HG03520 (cell line): ENCODE data around the gene DGKE.

Experiments
- ATAC-seq: cut with Tn5 transposase; IDR thresholded peaks from one replicate; pipeline ENCODE4 v1.9.1; 2021; ENCODE audit warnings: mild to moderate bottlenecking, moderate library complexity; ENCODE audit not compliant: unreplicated experiment

The DGKE gene

DNA sequence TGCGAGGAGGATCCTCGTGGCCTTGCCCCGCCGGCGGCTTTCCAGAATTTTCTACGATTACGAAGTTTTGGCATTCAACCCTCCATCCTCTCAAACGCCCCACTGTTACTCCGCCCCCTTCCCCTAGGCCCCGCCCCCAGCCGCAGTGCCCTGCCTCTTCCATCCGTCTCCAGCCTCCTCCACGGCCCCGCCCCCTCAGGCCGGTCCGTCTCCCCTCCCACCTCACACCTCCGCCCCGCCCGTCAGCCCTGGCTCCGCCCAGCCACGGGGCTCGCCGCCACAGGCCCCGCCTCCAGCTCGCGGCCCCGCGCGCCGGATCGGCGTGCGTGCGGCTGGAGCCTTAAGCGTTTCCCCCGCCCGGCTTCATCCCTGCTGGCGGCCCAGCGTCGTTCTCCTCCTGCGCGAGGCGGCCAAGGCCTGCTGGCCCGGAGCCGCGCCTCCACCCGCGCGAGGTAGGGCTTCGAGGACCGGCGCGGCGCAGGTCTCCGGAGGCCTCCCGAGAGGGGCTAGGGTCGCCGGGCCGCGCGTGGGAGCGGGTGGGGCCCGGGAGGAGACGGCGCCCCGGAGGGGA, at the start of gene DGKE, which contains the start of gene C17orf67:
TSS of gene DGKE (plus strand) at position 343 of the 571 bp plus-strand sequence. CDS start 645 bp downstream, outside the sequence.
TSS of gene C17orf67 (minus strand) at position 112 of the 571 bp plus-strand sequence. CDS start 18,110 bp downstream, outside the sequence.
- ATAC-seq = peak; percentile 70

DNA sequence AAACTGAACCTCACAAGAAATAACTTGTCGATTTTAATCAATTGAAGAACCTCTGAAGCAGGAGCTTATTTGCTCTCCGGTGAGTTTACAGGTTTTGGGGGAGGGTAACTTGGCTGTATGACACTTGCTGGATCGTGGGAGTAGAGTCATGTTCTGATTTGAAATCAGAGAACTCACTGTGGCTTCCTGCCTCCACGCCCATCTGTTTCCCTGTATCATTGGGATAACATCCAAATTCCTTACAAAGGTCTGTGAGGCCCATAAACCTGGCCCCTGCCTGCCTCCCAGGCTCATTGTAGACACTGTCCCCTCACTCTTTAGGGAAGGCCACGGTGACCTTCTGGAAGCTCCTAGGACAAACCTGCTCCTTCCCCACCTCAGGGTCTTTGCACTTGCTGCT, 48.5 kb upstream of the DGKE start:
- no peak for ATAC-seq

DNA sequence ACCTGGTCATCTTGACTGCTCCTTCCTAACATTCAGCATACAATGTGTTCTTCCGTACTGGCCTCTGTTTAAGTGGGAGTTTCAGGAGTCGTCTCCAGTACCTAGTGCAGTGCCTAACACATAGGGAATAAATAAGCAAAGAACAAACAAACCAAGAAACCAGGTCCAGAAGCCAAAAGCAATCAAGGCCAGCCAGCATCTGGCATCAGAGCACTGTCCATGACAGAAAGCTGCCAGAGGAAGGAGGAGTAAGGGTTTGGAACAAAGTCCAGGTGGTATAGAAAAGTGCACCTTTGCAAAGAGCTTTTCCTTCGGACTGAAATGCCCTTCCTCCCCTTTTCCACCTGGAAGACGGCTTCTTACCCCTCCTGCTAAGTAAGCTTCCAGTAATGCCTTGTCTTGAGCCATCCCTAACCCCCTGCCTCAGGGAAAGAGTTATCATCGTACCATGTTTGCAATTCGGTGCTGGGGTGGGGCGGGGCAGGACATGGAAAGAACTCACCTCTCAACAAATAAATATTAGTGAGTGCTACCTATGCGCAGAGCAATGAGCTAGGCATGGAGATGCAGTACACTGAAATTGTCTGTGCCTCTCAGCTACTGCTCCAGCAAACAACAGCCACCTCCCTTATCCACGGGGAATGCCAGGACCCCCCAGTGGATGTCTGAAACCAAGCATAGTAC, 47.8 kb upstream of the DGKE start:
- ATAC-seq = no peak

DNA sequence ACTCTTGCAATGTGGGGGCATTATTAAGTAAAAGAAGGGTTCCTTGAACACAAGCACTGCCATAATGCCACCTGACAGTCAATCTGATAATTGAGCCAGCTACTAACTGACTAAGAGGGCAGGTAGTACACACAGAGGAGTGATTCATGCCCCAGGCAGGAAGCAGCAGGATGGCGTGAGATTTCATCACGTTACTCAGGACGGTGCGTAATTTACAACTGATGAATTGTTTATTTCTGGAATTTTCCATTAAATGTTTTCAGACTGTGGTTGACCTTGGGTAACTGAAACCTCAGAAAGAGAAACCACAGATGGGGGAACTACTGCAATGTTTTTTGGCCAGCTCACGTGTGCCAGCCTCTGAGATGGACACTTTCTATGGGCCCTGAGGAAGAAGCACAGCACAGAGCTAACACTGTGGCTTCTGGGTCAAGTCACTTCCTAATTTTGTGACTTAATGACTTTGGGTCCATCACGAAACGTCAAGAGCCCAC, 46.9 kb upstream of the DGKE start:
- peak; percentile 75 for ATAC-seq

DNA sequence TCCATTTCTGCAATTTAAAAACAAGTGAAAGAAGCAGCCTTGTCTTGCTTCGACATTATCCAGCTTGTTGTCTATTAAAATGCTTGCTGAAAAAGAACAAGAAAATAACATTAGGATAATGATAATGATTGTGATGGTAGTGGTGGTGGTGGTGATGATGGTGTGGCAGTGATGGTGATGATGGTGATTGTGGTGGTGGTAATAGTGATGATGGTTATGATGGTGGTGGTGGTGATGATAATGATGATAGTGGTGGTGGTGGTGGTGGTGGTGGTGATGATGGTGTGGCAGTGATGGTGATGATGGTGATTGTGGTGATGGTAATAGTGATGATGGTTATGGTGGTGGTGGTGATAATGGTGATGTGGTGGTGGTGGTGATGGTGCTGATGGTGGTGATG, 41.7 kb upstream of the DGKE start:
- ATAC-seq = no peak

DNA sequence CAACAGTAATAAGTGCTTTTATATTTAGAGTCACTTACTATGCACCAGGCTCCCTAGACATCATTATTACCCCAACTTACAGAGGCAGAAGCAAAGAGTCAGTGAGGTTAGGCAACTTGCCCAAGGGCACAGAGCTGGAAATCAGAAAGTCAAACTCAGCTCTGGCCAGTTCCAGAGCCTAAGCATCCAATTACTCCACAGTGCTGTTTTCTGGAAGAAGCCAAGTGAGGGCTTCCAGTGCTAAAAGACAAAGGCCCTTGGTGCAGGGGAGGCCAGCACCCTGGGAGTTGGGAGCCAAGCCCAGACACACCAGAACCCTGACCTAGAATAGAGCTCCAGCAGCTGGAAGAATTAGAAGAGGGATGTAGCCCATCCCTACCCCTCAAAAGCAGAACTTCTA, 40.4 kb upstream of the DGKE start:
- ATAC-seq = no peak

DNA sequence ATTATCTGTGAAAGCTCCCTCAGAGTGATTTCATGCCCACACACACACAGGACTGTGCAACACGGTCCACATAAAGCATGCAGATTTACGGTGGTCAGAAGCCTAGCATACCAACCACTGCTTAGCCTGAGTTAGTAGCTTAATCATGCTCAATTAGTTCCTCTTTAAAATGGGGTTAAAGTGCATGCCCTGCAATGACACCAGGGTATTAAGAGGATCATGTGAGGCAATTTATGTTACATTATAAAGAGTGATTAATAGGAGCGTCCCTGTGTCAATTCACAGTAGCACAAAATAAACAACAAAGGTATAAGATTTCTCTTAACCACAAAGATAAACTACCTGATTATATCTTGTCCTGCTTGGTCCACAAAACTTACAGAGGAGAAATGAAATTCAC, 40.0 kb upstream of the DGKE start:
- ATAC-seq = no peak

DNA sequence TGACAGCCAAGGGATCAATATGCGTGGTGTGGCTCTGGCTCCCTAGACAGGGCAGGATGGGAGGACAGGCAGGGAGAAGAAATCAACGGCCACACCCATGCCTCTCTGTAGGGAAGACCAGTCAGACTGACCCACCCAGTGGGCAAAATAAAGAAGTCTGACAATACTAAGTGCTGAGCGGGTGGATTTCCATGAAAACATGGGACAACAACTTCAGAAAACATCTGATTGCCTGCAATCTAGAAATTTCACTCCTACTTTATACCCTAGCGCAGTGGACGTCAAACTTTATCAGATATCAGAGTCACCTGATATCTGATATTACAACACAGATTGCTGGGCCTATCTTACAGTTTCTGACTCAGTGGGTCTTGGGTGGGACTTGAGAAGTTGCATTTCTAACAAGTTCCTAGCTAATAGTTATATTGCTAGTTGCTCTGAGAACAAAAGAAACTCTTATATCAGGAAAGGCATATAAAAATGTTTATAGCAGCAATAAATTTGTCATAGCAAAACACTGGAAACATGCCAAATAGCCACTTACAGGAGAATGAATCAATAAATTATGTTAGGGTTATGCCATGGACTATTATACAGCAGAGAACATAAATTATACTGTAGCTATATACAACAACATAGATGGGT, 38.6 kb upstream of the DGKE start:
- no peak for ATAC-seq

DNA sequence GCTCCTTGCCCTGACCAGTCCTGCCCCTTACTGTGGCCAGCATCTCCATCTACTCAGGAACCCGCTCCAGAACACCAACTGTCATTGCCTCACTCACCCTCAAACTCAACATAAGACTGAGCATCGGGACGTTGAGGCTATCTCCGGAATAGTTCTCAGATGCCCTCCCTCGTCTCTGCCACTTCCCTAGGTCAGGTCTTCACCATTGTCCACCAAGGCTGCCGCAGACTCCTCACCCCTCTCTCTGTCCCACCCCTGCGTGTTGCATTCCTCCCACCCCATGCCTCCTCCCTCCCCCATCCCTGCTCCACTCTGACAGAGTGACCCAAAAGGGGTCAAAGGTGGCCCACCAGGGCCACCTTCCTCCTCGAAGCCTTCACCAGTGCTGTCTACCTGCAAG, 37.4 kb upstream of the DGKE start:
- ATAC-seq = no peak

DNA sequence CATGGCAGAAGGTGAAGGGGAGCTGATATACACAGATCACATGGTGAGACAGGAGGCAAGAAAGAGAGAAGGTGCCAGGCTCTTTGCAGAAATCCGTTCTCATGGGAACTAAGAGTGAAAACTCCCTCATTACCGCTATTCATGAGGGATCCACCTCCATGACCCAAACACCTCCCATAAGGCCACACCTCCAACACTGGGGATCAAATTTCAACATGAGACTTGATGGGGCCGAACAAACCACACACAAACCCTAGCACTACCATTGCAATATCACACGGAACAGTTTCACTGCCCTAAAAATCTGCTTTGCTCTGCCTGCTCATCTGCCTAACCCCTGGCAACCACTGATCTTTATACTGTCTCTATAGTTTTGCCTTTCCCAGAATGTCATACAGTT, 35.0 kb upstream of the DGKE start:
- ATAC-seq = no peak

DNA sequence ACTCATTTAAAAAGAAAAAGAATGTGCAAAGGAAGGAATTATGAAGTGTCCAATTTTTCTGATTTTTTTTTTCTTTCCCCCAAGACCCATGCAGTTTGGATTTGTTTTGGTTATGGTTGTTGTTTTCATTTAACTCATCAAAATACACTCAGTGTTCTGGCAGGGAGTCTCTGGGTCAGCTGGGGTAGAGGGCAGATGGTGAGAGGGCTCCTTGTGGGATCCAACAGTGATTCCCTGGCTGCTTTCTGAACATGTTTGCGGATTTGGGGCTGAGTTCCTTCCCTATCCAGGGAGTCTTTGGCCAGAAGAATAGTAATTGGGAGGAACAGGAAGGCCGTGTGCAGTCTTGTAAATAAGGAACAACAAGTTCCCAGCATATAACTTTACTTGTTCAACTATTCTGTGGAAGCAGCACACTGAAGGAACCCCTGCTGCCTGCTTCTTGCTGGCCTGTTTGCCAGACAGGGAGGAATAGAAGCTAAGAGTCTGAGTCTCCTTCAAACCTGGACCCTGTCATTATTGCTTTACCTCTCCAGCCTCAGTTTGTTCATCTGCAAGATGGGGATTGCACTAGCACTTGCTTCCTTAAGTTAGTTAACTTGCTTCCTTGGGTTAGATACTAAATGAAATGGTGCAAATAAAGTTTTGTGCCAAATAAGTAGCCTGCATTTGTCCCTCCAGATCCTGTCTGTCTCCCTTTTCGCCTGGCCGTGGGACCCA, 32.3 kb upstream of the DGKE start:
- no peak for ATAC-seq

DNA sequence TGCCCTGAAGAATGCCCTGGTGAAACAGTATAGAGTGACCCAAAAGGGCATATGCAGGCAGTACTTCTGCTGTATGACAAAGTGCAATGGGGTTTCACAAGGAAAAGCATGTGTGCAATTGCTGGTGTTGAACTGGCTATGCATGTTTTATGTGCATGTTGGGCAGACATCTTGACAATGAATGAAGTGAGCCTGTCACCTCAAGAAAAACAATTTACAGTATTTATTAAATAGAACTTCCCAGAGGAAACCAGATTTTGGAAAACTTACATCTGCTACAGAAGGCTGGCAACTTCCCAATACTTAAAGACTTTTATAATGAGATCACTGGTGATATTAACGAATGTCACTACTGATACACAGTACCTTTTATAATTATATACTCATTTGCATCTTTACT, 30.9 kb upstream of the DGKE start:
- no peak for ATAC-seq

DNA sequence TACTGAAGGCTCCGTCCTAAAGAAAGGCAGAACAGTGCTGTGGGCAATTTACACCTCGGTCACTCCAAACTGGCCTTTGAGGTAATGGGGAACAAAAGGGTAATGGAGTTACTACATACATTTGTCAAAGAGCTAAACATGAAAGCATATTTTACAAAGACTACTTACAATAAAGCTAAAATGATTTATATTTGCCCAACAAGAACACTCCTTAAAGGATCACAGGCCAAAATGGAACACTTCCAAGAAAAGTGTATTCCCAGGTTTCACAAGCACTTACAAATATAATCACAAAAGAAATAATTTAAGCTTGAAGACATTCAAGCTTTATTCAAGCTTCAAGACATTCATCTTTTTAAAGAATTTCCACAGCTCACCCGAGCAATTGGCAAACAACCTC, 29.5 kb upstream of the DGKE start:
- no peak for ATAC-seq

DNA sequence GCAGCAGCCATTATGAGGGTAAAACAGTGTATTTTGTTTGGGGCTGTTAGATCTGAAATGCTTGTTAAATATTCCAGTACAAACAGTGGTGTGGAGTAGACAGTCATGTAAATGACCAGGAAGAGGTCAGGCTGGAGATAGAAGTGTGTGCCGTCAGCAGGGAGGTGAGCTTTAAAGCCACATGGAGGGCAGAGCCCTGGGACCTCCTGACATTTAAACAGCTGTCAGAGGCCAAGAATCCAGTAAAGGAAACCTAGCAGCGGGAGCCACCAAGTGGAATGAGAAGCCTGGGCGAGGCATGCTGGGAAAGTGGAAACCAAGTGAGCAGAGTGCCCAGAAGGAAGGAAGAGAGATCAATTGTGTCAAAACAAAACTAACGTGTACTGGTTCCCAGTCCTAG, 27.0 kb upstream of the DGKE start:
- no peak for ATAC-seq

DNA sequence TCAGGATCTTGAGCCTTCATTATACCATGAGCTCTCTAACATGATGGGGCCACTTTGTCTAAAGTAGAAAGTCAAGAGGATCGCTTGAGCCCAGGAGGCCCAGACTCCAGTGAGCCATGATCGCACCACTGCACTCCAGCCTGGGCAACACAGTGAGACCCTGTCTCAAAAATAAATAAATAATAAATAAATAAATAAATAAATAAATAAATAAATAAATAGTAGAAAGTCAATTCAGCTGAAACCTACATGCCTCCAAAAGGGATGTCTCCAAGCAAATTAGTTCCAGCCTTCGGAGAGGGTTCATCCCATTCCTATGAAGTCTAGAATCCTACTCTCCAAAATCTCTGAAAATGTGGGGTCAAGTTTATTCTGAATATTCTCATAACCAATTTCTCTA, 26.2 kb upstream of the DGKE start:
- no peak for ATAC-seq

DNA sequence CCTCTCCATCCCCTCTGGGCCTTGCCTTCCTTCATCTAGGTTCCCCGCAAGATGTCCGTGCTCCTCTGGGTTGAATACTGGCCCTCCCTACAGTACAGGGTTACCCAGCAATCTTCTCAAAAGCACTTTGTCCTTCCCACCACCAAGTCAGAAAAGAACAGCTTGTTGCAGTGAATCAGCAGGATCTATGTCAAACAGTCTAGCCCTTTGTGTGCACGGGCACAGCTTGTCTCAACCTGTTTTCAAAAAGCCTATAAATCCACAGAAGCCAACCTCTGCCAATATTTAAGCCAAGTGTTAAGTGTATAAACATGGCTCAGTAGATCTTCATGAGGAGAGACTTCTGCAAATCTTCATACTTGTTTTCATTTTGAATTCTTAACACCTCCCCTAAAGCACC, 25.4 kb upstream of the DGKE start:
- no peak for ATAC-seq

DNA sequence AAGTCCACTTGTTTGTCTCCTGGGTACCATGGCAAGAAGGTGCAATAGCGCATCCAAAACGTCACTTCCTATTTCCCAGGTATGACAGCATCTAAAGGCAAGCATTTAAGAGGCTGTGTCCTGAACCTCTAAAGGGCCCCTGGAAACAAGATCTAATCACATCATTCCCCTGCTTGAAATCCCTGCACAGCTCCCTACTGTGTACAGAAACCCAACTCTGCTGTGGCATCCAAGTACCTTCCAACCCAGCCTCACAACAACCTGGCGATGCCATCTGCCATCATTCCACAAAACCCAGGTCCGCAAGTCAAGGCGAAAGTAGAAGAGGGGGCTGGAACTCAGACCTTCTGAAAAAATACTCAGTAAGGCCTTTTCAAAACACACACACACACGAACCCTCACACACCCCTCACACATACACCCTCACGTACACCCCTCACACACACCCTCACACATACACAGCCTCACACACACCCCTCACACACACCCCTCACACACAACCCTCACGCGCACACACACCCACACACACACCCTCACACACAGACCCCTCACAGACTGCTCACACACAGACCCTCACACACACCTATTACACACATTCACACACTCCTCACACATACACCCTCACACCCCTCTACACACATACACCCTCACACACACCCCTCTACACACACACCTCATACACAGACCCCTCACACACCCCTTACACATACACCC, 24.7 kb upstream of the DGKE start:
- no peak for ATAC-seq

DNA sequence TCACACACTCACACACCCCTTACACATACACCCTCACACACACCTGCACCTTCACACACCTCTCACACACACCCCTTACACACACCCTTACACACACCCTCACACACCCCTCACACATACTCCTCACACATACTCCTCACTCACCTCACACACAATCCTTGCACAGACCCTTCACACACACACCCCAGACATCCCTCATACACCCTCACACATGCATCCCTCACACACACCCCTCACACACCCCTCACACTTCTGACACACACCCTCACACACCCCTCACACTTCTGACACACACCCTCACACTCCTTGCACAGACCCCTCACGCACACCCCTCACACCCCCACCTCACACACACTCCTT, 24.2 kb upstream of the DGKE start:
- ATAC-seq = no peak

DNA sequence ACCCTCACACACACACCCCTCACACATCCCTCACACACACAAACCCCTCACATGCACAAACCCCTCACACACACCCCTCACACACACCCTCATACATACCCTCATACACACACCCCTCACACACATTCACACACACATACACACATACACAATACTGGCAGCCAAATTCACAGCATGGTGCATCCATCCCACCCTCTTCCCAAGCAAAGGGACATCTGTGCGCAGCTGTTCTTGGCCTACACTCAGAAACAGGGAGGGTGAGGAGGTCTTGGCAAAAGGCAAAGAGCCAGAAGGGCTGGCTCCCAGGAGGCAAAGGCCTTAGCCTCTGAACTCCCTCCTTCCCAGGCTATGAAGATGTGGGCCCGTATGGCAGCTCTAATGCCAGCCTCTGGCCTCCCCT, 23.6 kb upstream of the DGKE start:
- ATAC-seq = no peak

DNA sequence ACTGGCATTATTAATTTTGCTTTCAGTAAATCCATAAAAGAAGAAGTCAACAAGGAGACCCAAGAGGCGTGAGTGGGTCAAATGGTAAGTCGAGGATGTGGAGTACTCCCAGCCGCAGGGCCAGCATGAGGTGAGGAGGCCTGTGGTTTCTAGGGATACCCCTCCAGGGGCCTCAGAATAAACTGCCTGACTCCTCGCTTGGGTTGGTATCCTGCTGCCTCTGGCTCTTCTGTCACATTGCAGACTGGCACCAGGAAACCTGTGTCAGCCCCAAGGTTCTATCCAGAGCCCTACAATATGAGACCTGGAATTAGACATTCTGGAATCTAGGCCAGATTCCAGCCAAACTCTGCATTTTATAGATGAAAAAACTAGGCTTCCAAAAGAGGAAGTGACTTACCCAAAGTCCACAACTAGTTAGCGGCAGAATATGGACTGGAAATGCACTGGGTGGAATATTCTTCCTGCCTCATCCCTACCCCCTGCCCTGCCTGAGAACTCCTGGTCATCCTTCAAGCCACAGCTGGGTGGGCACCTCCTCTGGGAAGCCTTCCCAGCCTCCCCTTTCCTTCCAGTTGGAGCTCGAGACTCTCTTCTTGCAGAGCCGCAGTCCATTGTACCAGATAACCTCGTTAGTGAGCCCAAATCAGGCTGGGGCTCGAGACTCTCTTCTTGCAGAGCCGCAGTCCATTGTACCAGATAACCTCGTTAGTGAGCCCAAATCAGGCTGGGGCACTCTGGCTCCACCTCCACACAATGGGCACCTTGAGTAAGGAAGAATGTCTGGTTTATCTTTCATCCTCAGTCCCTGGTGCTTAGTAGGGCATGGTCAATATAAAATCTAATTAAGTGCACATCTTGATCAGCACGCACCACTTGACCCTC, 22.8 kb upstream of the DGKE start:
- no peak for ATAC-seq
